ENCODE data around the gene CACNA1D.

The CACNA1D gene

GRCh38 chr3:53665608-53666425, 171.4 kb downstream of the CACNA1D start:
- TF ChIP-seq CTCF (IDR thresholded peaks at IDR 0.05; ENCODE audit: insufficient read depth, low read depth, low read length, missing control alignments) = no peak
- H3K4me3 ChIP-seq (ENCODE audit: low read depth, low read length) = no peak overlapping the region
- no peak for DNase-seq (ENCODE audit: low read depth)

GRCh38 chr3:53668872-53669271, 174.5 kb downstream of the CACNA1D start:
- DNase-seq (ENCODE audit: low read depth) = peak; percentile 6
- peak; percentile 32 for TF ChIP-seq CTCF (IDR thresholded peaks at IDR 0.05; ENCODE audit: insufficient read depth, low read depth, low read length, missing control alignments)
- no peak overlapping the region for H3K4me3 ChIP-seq (ENCODE audit: low read depth, low read length)

GRCh38 chr3:53670721-53671120, 176.3 kb downstream of the CACNA1D start:
- H3K4me3 ChIP-seq (ENCODE audit: low read depth, low read length) = no peak overlapping the region
- DNase-seq (ENCODE audit: low read depth) = no peak
- no peak for TF ChIP-seq CTCF (IDR thresholded peaks at IDR 0.05; ENCODE audit: insufficient read depth, low read depth, low read length, missing control alignments)

- DNase-seq (ENCODE audit: low read depth) = no peak
- TF ChIP-seq CTCF (IDR thresholded peaks at IDR 0.05; ENCODE audit: insufficient read depth, low read depth, low read length, missing control alignments) = no peak
These were observed 177.0 kb downstream of the CACNA1D start for GRCh38 chr3:53671192-53671960.

GRCh38 chr3:53671961-53672299, 177.5 kb downstream of the CACNA1D start:
- no peak overlapping the region for H3K4me3 ChIP-seq (ENCODE audit: low read depth, low read length)
- TF ChIP-seq CTCF (IDR thresholded peaks at IDR 0.05; ENCODE audit: insufficient read depth, low read depth, low read length, missing control alignments) = no peak
- DNase-seq (ENCODE audit: low read depth) = no peak

More at GRCh38 chr3:53671192-53671960, 177.0 kb downstream of the CACNA1D start:
- no peak overlapping the region for H3K4me3 ChIP-seq (ENCODE audit: low read depth, low read length)

GRCh38 chr3:53672981-53673380, 178.6 kb downstream of the CACNA1D start:
- no peak for TF ChIP-seq CTCF (IDR thresholded peaks at IDR 0.05; ENCODE audit: insufficient read depth, low read depth, low read length, missing control alignments)
- no peak overlapping the region for H3K4me3 ChIP-seq (ENCODE audit: low read depth, low read length)
- no peak for DNase-seq (ENCODE audit: low read depth)
